HepG2 (cell line): ENCODE measurements around the gene SERHL2. TPM values are rescaled to one million over a fixed set of nuclear protein-coding genes. Genes with fewer than 3 reads are reported as not detected.

ENCODE experiments used
- ATF7-NPFF ChIP-seq: sonication (generic); formaldehyde crosslinking; IDR thresholded peaks from 2 replicates; pipeline ENCODE4 v1.8.1; 2023; ENCODE audit warnings: mild to moderate bottlenecking, low read depth, missing genetic modification reagents, moderate library complexity
- EED ChIP-seq: sonication (generic); formaldehyde crosslinking; IDR thresholded peaks from 2 replicates; pipeline ENCODE4 v1.5.0; 2020; ENCODE audit warnings: mild to moderate bottlenecking, missing genetic modification reagents
- FOXA3 ChIP-seq: IDR thresholded peaks from 2 replicates; pipeline ENCODE4 v1.6.1; 2016; ENCODE audit warnings: missing genetic modification reagents, missing compliant biosample characterization
- IRX3 ChIP-seq: sonication (generic); formaldehyde crosslinking; IDR thresholded peaks from 2 replicates; pipeline ENCODE4 v1.8.1; 2023; ENCODE audit warnings: mild to moderate bottlenecking, low read depth, missing genetic modification reagents, borderline replicate concordance
- LBX2 ChIP-seq: sonication (generic); formaldehyde crosslinking; IDR thresholded peaks from 2 replicates; pipeline ENCODE4 v1.5.0; 2020; ENCODE audit warnings: missing genetic modification reagents, mild to moderate bottlenecking, borderline replicate concordance
- MED1 ChIP-seq: sonication (generic); formaldehyde crosslinking; IDR thresholded peaks from 2 replicates; pipeline ENCODE4 v1.4.0; 2020; ENCODE audit warnings: missing genetic modification reagents
- MYC ChIP-seq: sonication (generic); formaldehyde crosslinking; IDR thresholded peaks from 2 replicates; pipeline ENCODE4 v1.9.0; 2021; ENCODE audit warnings: missing genetic modification reagents, borderline replicate concordance
- PHF21A ChIP-seq: sonication (generic); formaldehyde crosslinking; IDR thresholded peaks from 2 replicates; pipeline ENCODE4 v1.5.0; 2020; ENCODE audit warnings: mild to moderate bottlenecking, missing genetic modification reagents
- POGZ ChIP-seq: sonication (generic); formaldehyde crosslinking; IDR thresholded peaks from 2 replicates; pipeline ENCODE4 v1.4.0; 2020; ENCODE audit warnings: mild to moderate bottlenecking, missing genetic modification reagents
- SRF ChIP-seq: IDR thresholded peaks from 2 replicates; pipeline ENCODE4 v1.6.1; 2011; ENCODE audit warnings: mild to moderate bottlenecking, low read depth, low read length, moderate library complexity
- TRAFD1 ChIP-seq: sonication (generic); formaldehyde crosslinking; IDR thresholded peaks from 2 replicates; pipeline ENCODE4 v1.5.1; 2020; ENCODE audit warnings: missing genetic modification reagents, mild to moderate bottlenecking, borderline replicate concordance
- ZBTB10 ChIP-seq: sonication (generic); formaldehyde crosslinking; IDR thresholded peaks from 2 replicates; pipeline ENCODE4 v1.4.0; 2020; ENCODE audit warnings: missing genetic modification reagents, borderline replicate concordance
- ZFP82 ChIP-seq: sonication (generic); formaldehyde crosslinking; IDR thresholded peaks from 2 replicates; pipeline ENCODE4 v1.5.1; 2020; ENCODE audit warnings: mild to moderate bottlenecking, missing genetic modification reagents, borderline replicate concordance
- ZNF121 ChIP-seq: sonication (generic); formaldehyde crosslinking; IDR thresholded peaks from 2 replicates; pipeline ENCODE4 v1.5.0; 2020; ENCODE audit warnings: mild to moderate bottlenecking, missing genetic modification reagents
- ZNF230 ChIP-seq: sonication (generic); formaldehyde crosslinking; IDR thresholded peaks from 2 replicates; pipeline ENCODE4 v1.4.0; 2020; ENCODE audit warnings: mild to moderate bottlenecking, missing genetic modification reagents
- ZNF256 ChIP-seq: sonication (generic); formaldehyde crosslinking; conservative IDR thresholded peaks from 2 replicates; pipeline ENCODE4 v1.4.0; 2020; ENCODE audit warnings: missing genetic modification reagents
- ZNF263 ChIP-seq: sonication (generic); formaldehyde crosslinking; IDR thresholded peaks from 2 replicates; pipeline ENCODE4 v1.4.0; 2020; ENCODE audit warnings: missing genetic modification reagents
- ZNF552 ChIP-seq: sonication (generic); formaldehyde crosslinking; IDR thresholded peaks from 2 replicates; pipeline ENCODE4 v1.9.0; 2022; ENCODE audit warnings: missing genetic modification reagents, mild to moderate bottlenecking, borderline replicate concordance
- ZNF598 ChIP-seq: sonication (generic); formaldehyde crosslinking; IDR thresholded peaks from 2 replicates; pipeline ENCODE4 v1.5.1; 2020; ENCODE audit warnings: mild to moderate bottlenecking, missing genetic modification reagents, borderline replicate concordance
- ZNF7 ChIP-seq: IDR thresholded peaks from 2 replicates; pipeline ENCODE4 v1.6.1; 2016; ENCODE audit warnings: missing biosample characterization, missing genetic modification reagents
- ZNF891 ChIP-seq: sonication (generic); formaldehyde crosslinking; IDR thresholded peaks from 2 replicates; pipeline ENCODE4 v1.5.0; 2020; ENCODE audit warnings: mild to moderate bottlenecking, missing genetic modification reagents
- polyA plus RNA-seq, 8 experiments: library from polyadenylated mRNA; depleted of rRNA in 3 of 8; stranded (reverse) in 7 of 8; unstranded in 1 of 8; fragments of >200 nt; fragmentation: Illumina TruSeq in 4 of 8; extraction: Trizol in 4 of 8; gene quantifications; 2 replicates each; pipeline versions ENCODE4 v1.2.1 to v1.2.3, GENCODE V29; 2011 to 2016; ENCODE audit warnings: low read depth in 4 of 8, missing spikeins in 1 of 8, mixed read lengths in 1 of 8; ENCODE audit not compliant: insufficient read depth in 1 of 8
- total RNA-seq, 5 experiments: library from RNA; depleted of rRNA; stranded (reverse); fragments of >200 nt; fragmentation: Illumina TruSeq; extraction: Trizol; gene quantifications; 2 replicates each; pipeline ENCODE4 v1.2.3, GENCODE V29; 2016; ENCODE audit warnings: low read depth in 1 of 5

Gene SERHL2
- total and polyA plus RNA-seq, 2 of the 13 experiments (the other 11 are each of a cell fraction or from before 2014, with no cell fraction given): 1.0 to 1.8 TPM

- TF ChIP-seq ZNF552 (CRISPR knock-in tag) (no peak), SRF (no peak), ZBTB10 (CRISPR knock-in tag) (peak; percentile 67; the same call in 1 of the 2 replicates), EED (CRISPR knock-in tag) (no peak), MED1 (CRISPR knock-in tag) (0 out of 2 replicates have a peak, but pooled peaks have one; percentile 49), ZNF598 (no peak), ZNF263 (peak; percentile 55; the same call in 1 of the 2 replicates), FOXA3 (CRISPR knock-in tag) (no peak), ZNF256 (CRISPR knock-in tag) (0 out of 2 replicates have a peak, but pooled peaks have one; percentile 53), ATF7-NPFF (CRISPR knock-in tag) (no peak; the same call in 1 of the 2 replicates), PHF21A (CRISPR knock-in tag) (no peak), IRX3 (CRISPR knock-in tag) (no peak), ZNF7 (CRISPR knock-in tag) (no peak), TRAFD1 (CRISPR knock-in tag) (no peak), LBX2 (CRISPR knock-in tag) (no peak), ZNF891 (CRISPR knock-in tag) (no peak), POGZ (CRISPR knock-in tag) (no peak), ZFP82 (no peak), MYC (CRISPR knock-in tag) (no peak), ZNF230 (no peak), ZNF121 (CRISPR knock-in tag) (no peak)
Observed at GRCh38 chr22:42536166-42536565, 17.6 kb upstream of the SERHL2 start (continued).
